Stimulated activated CD8-positive, alpha-beta memory T cell treated with anti-CD3 and anti-CD28 coated beads, Interleukin-4, amount 100 ng/mL, for 4 hours (primary cell): ENCODE data around the gene BAX.

Source experiments
- DNase-seq, 2 donors: peaks; one replicate each; pipeline ENCODE4 v3.0.0-alpha.2; 2020; ENCODE audit warnings: low read depth in 2 of 2, low spot score in 1 of 2

Gene BAX

DNA sequence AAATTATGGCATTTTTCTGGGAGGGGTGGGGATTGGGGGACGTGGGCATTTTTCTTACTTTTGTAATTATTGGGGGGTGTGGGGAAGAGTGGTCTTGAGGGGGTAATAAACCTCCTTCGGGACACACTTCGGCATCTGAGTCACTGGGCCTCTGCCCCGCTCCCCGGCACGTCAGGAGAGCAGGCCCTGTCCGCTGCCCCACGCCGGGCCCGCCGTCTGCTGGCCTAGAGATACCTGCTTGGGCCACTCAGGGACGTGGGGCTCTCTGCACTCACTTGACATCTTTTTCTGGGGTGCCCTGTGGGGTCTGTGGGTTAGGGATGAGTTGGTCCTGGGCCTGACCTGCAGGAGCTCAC, 7.0 kb downstream of the BAX start:
- no peak for DNase-seq

DNA sequence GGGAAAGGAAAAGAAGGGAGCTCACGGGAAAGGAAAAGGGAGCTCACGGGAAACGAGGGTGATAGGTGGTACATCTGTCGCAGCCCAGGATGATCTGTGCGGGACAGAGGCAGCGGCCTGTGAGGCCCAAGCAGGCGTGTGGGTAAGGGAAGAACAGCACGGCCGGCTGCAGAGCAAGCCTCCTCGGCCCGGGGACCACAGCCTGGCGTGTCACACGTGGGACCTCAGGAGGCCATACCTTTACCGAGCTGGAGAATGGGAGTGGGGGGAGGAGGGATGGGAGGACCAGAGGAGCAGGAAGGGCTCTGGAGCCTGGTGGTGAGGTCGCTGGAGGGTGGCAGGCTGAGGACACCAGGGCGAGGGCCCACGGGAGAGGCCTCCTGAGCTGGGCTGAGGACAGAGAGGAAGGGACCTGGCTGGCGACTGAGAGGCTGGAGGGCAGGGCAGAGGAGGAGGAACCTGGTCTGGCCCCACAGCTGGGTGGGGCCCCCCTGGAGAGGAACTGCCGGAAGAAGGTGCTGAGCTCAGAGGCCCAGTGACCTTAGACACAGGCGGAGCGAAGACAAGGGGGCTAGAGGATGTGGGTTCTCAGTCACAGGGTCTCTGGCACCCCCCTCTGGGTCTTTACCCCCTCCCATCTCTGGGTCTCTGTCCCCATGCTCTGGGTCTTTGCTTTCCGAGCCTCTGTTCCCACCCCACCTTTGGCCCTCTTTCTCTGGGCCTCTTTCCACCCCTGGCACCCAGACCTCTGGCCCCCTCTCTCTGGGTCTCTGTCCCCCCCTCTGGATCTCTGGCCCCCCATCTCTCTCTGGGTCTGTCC, 7.6 kb downstream of the BAX start:
- no peak for DNase-seq

DNA sequence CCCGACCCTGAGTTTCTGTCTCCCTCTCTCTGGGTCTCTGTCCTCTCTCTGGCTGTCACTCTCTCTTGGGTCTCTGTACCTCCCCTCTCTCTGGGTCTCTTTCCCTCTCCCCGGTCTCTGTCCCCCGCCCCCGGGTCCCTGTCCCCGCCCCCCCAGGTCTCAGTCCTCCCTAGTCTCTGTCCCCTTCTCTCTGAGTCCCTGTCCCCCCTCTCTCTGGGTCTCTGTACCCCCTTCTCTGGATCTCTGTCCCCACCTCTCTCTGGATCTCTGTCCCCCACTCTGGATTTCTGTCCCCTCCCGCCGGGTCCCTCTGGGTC, 8.1 kb downstream of the BAX start:
- no peak for DNase-seq

DNA sequence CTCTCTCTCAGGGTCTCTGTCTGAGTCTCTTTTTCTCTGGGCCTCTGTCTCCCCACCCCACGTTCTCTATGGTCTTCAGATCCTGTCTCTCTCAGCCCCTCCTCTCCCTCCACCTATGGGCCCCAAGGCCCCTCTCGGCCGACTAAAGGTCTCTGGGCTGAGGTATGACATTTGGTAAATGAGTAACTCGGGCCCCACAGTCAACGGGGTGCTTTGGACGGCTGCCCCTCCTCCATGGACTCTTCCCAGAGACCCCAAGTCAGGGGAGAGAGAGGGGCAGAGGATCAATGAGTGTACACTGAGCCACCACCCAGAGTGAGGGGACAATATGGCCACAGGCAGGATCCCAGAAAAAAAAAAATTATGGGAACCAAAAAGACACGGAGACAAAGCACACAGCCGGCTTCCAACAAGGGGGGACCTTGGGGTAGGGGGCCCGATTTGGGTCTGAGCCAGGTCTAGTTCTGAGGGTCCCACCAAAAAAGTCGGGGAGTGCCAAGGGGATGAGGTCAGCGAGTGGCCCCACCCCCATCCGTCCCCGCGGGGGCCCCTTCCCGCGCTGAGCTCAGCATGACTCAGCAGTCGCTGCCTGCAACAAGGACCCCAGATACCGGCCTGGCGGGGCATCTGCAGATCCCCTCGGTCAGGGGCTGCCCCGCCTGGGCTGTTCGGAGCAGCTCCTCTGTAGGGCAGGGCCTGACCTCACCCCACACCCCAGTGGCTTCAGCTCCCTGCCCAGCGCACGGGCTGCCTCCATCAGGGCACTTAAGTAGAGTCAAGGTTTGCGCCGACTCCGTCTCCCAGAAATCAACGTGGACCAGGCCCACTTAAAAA, 8.9 kb downstream of the BAX start:
- DNase-seq, result peak in 1 of 2 donors; percentile 50

DNA sequence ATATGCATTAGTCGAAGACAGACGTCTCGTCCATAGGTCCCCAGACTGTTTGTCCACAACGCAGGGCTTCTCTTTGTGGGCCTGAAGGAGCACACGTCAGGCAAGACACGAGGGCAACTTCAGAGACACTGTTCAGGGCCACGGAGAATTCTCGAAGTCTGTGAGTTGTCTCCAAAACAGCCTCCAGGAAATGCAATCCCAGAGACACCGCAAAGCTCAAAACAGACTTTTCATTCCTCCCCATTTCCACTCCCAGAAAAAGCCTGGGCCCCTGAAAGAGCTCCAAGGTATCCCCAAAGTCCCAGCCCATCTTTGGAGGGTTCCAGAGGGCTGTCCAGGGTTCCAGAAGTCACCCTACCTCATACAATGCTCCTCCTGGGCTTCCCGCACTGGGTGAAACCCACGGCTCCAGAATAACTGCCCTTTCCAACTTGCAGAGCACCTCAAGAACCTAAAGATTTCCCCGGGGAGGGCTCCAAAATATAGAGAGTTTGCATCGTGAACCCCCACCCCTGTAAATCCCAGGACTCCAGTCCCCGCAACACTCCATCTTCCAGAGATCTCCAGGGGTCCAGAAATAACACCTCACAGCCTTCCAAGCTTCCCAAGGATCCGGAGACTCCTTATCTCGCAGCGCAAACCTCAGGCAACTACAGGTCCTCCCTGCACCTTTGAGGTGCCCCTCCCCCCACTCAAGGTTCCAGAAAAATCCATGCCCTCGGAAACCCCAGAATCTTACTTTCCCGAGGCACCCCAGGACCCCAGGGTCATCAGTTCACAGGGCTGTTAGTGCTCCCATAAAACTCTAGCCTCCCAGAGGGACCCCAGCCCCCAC, 9.7 kb downstream of the BAX start:
- no peak for DNase-seq

DNA sequence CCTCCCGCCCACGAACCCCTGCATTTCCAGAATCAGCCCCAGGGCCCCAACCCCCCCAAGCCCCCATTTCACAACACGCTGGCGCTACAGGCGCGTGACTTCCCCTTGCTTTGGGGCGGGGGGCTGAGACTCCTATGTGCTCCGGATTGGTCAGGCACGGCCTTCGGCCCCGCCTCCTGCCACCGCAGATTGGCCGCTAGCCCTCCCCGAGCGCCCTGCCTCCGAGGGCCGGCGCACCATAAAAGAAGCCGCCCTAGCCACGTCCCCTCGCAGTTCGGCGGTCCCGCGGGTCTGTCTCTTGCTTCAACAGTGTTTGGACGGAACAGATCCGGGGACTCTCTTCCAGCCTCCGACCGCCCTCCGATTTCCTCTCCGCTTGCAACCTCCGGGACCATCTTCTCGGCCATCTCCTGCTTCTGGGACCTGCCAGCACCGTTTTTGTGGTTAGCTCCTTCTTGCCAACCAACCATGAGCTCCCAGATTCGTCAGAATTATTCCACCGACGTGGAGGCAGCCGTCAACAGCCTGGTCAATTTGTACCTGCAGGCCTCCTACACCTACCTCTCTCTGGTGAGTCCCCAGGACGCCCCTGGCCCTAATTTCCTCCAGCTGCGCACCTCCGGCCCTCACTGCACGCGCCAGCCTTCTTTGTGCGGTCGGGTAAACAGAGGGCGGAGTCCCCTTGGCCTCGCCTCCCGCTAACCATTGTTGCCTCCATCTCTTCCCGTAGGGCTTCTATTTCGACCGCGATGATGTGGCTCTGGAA, 10.5 kb downstream of the BAX start, which contains the start of gene FTL:
Gene FTL, plus strand, starts transcription at position 270 of the 766 bp plus-strand sequence. Its CDS starts 199 bp downstream, at position 469.
- peak; percentile 44 to 83 for DNase-seq

DNA sequence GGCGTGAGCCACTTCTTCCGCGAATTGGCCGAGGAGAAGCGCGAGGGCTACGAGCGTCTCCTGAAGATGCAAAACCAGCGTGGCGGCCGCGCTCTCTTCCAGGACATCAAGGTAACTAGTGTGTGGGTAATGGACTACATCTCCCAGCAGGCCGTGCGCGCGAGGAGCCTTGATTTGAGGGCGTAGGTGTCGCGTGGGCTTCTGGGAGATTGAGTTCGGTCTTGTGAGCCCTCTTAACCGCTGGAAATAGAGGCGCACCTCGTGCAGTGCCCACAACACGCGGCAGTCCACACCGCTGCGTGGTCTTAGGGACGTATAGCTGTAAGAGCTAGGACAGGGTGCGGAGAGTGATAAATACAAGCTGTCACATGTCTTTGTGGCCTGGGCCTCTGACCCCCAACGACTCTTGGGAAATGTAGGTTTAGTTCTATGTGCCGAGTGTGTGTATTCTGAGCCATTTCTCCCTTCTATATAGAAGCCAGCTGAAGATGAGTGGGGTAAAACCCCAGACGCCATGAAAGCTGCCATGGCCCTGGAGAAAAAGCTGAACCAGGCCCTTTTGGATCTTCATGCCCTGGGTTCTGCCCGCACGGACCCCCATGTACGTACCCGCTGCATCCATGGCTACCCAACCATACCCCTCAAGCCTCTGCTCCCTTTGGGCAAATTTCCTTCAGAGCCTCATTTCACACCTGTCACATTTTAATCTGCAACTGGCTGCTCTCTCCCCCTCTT, 11.3 kb downstream of the BAX start:
- DNase-seq, result peak; percentile 77 to 78

DNA sequence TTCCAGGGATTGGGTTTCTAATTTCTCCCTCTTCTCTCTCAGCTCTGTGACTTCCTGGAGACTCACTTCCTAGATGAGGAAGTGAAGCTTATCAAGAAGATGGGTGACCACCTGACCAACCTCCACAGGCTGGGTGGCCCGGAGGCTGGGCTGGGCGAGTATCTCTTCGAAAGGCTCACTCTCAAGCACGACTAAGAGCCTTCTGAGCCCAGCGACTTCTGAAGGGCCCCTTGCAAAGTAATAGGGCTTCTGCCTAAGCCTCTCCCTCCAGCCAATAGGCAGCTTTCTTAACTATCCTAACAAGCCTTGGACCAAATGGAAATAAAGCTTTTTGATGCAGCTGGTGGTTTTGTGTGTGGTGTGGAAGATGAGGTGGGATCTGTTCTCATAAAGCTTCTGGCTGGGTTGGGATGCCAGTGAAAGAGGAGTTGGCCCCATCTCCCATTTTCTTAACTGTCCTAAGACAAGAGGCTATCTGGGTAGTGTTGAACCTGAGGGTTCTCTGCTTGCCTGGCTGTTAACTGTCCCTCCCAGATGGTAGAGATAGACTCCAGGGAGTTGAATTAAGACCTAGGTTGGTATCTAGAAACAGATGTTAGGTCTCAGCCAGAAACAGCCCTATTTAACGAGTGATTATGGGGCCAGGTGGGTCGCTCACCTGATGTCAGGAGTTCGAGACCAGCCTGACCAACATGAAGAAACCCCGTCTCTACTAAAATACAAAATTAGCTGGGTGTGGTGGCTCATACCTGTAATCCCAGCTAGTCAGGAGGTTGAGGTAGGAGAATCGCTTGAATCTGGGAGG, 12.1 kb downstream of the BAX start:
- DNase-seq, result no peak

DNA sequence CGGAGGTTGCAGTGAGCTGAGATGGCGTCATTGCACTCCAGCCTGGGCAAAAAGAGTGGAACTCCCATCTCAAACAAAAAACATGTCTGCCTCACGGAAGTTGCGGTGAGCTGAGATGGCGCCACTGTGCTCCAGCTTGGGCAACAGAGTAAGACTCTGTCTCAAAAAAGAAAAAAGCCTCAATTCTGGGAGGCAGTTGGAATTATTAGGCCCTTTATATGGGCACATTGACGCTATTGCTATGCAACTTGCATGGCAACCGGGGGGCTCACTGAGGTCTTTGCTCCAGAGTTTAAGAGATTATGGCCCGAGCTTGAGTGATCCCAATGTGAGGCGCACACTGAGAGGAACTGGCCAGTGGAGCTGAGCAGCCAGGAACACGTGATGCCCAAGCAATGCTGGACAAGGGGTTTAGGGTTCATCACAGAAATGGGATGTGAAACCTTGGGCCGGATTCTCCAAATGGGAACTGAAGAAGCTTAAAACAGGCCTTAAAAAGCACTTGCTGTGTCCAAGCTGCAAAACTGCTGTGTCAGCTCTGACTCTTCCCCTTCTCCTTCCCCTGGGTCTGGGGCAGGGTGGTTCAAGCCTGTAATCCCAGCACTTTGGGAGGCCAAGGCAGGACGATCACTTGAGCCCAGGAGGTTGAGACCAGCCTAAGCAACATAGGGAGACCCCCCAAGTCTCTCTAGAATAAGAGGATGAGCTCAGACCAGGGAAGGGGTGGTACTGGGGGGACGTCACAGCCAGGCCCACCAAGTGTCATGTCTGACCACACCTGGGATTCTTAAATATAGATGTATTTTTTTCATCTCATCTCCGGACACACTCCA, 12.9 kb downstream of the BAX start:
- DNase-seq, result no peak

DNA sequence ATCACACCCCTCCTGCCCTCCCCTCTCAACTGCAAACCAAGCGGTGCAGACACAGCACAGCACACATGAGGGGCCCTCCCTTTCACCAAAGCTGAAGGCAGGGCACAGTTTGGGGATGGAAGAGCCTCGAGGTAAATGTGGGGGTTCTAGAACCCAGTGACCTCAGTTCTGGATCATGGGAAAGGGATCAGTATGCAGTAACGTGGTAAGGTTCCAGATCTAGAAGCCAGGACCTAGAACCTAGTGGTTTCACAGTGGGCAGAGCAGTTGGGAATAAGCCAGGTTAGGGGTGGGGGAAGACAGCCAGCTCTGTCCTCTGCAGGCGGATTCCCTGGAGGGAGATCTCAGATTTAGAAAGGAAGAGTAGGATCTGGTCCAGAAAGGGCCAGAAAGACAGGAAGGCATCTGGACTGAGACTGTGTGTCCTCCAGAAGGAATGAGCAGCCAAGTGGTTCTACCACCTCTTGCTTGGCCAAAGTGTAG, 13.5 kb downstream of the BAX start:
- no peak for DNase-seq

DNA sequence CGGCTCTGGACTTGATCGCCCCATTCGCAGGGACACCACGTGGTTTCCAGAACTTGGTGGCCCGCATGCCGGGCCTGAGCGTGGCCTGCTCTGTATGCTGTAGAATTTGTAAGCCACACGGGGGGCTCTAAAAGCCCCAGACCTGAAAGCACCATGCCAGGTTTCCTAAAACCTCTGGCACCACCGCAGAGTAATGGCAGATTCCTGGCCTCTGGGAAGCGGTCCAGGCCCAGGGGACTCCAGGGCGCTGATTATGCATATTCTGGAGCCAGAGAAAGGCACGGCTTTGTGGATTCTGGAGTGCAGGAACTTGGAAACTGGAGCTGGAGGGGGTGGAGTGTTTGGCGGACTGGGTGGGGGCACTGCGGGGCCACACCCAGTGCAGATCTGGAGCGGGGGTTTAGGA, 14.1 kb downstream of the BAX start:
- no peak for DNase-seq

DNA sequence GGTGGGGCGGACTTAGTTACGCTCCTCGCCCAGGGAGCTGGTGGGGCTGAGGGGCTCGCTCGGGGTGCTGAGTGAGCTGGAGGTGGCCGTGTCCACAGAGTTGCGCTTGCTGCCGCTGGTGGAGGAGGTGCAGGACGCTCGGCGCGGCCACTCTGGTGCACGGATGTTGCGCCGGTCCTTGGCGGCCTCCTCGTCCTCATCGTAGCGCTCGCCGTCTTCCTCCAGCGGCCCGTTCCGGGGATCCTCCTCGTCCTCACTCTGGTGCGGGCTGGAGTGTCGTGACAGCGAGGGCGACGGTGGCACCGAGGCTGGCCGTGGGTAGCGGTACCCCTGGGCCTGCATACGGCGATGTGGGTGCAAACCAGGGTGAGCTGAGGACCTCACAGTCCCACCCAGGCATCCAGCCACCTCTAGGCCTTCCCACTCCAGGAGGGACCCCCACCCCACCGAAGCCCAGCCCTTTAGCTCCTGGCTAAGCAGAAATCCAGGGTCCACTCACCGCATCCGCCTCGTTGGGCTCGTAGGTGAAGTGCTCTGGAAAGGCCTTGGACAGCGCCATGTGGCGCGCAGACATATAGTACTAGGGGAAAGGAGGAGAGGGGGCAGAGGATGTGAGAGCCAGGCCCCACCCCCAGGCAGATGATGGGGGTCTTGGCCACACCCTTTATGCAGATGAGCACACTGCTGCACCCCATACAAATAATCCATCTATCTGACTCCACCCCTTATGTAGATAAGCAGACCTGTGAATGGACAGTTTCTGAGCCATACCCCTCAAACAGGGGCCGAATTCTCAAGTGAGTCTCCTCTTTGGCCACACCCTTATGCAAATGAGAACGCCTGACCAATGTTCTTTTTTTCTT, 14.8 kb downstream of the BAX start:
- no peak for DNase-seq

DNA sequence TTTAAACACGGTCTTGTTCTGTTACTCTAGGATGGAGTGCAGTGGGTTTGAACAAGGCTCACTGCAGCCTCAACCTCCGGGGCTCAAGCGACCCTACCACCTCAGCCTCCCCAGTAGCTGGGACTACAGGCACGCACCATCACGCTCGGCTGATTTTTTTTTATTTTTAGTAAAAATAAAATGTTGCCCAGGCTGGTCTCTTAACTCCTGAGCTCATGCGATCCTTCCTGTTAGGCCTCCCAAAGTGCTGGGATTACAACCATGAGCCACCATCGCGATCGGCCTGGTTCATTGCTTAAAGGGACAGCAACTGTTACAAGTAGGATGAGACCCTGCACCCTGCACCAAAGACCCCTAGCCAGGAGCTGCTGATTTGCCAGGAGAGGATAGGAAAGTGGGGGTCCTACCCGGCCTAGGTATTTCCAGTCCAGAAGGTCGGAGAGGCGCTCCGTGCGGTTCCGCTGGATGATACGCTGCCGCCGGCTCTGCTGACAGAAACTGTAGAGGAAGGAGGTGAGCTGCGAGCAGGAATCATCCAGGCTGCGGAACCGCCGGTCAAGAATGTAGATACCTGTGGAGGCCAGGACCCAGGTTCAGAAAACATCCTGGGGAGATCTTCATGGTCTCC, 15.6 kb downstream of the BAX start:
- no peak for DNase-seq

DNA sequence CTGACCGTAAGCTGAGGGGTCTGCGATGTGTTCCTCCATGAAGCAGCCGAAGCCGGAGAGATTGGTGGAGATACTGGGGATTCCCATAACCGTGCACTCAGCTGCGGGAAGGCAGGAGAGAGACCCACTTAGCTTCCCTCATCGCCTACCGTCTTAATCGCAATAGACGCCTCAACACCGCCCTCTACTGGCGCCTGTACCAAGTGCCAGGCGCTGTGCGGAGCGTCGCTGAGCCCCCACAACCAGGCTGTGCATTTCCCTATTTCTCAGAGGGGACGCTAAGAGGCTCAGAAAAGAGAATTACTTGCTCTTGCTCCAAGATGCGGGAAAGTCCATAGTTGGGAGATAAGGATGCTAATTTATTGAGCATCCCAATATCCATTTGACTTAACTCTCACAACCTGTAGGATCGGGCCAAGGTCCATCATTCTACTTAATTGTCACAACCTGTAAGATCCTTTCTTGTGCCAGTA, 16.3 kb downstream of the BAX start:
- DNase-seq, result peak; percentile 61 to 77

DNA sequence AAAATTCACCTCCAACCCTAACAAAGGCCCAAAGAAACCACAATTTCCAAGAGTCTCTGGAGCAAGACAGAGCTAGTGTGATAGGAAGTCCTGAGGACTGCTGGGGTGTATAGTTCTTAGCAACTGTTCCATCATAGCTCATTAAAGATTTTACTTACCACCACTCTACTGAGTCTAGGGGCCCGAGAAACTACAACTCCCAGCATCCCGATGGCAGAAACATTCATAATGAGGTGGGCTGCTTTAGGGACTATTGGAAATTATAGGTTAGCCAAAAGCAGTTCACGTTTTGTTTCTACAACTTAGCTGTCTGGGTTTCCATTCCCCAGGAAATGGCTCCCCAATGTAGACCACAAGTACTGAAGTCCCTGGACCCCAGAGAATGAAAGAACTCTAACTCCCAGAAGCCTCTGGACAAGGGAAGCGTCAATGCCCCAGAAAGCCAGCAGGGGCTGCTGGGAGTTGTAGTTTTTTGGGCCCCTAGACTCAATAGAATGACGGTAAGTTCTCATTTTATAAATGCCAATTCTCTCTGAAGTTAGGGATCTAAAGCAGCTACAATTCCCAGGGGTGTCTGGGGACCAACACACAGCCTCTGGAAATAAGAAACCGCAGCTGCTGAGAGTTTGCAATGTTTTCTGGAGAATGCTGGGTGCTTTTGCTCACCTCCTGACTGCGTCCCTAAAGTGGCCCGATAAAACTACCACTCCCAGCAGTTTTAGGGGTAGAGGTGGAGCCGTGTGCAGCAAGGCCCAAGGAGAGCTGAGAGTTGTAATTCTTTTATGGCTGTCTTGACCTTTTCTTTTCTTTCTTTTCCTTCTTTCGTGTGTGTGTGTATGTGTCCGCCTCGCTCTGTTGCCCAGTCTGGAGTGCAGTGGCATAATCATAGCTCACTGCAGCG, 21.5 kb downstream of the BAX start:
- DNase-seq, result no peak

DNA sequence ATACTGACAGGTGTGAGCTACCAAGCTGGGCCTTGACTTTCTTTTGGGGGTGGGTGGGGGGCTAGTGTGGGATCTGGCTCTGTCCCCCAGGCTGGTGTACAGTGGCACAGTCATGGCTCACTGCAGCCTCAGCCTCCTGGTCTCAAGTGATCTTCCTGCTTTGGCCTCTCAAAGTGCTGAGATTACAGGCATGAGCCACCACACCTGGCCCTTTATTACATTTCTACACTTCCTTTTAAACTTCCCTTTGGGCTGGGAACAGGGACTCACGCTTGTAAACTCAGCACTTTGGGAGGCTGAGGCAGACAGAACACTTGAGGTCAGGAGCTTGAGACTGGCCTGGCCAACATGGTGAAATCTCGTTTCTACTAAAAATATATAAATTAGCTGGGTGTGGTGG, 22.4 kb downstream of the BAX start:
- DNase-seq, result no peak
